BJ (cell line): ENCODE data around the gene SNPH. TPM values are rescaled to one million over a fixed set of nuclear protein-coding genes. Genes with fewer than 3 reads are reported as not detected.

Source experiments
- CTCF ChIA-PET: fragments of 350-600 bp; formaldehyde crosslinking; extraction: SDS; loops from one replicate; lab custom pipeline; 2021; ENCODE audit warnings: antibody characterized with exemption, inconsistent platforms; lab: Yijun Ruan, JAX
- POLR2A ChIA-PET: fragments of 300-600 bp; sonication (Branson Sonifier 250); formaldehyde crosslinking; extraction: SDS; loops from one replicate; lab custom pipeline; 2021; ENCODE audit warnings: antibody characterized with exemption; lab: Charles Lee
- DNase-seq: peaks from one replicate; pipeline ENCODE4 v3.0.0-alpha.2; 2011; ENCODE audit warnings: low read depth
- H3K27me3 ChIP-seq: 2 replicates; pipeline ENCODE4 v1.6.0; 2011; ENCODE audit warnings: low read length; ENCODE audit not compliant: control insufficient read depth, insufficient read depth
- H3K36me3 ChIP-seq: 2 replicates; pipeline ENCODE4 v1.5.1; 2011; ENCODE audit warnings: low read length; ENCODE audit not compliant: control insufficient read depth, insufficient read depth
- H3K4me3 ChIP-seq: 2 replicates; pipeline ENCODE4 v1.5.1; 2011; ENCODE audit warnings: low read depth, mild to moderate bottlenecking, control low read depth, low read length
- polyA plus RNA-seq: library from polyadenylated mRNA; depleted of rRNA; stranded (reverse); fragments of >200 nt; gene quantifications from 2 replicates; pipeline ENCODE4 v1.2.3, GENCODE V29; 2011
- TF ChIP-seq, protein P1 (sequence below): IDR thresholded peaks from 2 replicates; pipeline ENCODE4 v1.5.1; 2011; ENCODE audit warnings: low read depth, mild to moderate bottlenecking, control low read depth, inconsistent platforms, low read length, moderate library complexity; ENCODE audit not compliant: insufficient read depth

The SNPH gene
- polyA plus RNA-seq, 1 experiment: 1.8 TPM

DNA sequence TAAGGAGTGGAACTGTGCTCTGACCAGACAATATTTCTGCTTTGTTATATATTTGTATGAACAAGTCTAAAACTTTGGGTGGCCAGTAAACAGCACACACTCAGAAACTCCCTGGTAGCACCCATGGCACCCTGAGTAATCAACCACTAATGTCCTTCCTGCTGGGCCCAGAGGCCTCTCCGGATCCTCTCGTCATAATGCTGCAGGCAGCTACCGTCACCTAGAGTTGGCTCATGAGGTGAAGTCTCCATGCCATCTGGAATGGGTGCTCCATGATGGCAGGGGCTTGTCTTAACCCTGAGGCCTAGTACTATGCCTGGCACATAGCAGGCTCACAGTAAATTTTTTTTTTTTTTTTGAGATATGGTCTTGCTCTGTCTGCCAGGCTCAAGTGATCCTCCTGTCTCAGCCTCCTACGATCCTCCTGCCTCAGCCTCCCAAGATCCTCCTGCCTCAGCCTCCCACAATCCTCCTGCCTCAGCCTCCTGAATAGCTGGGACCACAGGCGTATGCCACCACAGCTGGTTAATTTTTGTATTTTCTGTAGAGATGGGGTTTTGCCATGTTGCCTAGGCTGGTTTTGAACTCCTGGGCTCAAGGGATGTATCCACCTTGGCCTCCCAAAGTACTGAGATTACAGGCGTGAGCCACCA, 65.8 kb downstream of the SNPH start:
- DNase-seq: no peak
- Histone ChIP-seq H3K27me3 (no peaks in the 10 kb centered on the region), H3K36me3 (peaks cover 3% of the 10 kb centered on the region; the same call in 1 of the 2 replicates), H3K4me3 (no peak overlapping the region)
- CTCF ChIA-PET: no interaction called here
- TF ChIP-seq, protein P1, sequence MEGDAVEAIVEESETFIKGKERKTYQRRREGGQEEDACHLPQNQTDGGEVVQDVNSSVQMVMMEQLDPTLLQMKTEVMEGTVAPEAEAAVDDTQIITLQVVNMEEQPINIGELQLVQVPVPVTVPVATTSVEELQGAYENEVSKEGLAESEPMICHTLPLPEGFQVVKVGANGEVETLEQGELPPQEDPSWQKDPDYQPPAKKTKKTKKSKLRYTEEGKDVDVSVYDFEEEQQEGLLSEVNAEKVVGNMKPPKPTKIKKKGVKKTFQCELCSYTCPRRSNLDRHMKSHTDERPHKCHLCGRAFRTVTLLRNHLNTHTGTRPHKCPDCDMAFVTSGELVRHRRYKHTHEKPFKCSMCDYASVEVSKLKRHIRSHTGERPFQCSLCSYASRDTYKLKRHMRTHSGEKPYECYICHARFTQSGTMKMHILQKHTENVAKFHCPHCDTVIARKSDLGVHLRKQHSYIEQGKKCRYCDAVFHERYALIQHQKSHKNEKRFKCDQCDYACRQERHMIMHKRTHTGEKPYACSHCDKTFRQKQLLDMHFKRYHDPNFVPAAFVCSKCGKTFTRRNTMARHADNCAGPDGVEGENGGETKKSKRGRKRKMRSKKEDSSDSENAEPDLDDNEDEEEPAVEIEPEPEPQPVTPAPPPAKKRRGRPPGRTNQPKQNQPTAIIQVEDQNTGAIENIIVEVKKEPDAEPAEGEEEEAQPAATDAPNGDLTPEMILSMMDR: no peak
- POLR2A ChIA-PET: no interaction called here

DNA sequence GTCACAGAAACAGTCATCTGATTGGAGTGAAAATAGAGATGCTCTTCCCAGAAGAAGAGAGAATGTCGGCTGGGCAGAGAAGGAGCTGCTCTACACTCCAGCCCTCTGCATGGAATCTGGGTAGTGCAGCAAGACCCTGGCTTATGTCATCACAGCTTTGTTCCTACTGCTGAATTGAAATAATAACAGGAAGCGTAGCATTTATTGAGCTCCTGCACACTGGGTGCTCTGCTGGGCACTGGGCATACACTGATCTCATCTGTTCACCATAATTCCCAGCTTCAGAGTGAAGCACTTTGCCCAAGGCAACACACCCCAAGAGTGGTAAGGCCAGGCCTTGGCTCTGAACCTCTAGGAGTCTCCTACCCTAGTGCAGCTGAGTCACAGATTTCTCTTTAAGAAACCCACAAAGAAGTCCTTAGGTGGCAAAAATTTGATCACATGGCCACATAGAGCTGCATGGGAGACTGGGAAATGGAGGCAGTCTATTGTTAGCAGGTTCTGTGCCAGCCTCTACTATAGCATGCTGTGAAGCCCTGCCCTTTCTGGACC, 66.7 kb downstream of the SNPH start:
- Histone ChIP-seq H3K36me3 (peaks cover 3% of the 10 kb centered on the region; the same call in 1 of the 2 replicates), H3K4me3 (no peak overlapping the region), H3K27me3 (no peaks in the 10 kb centered on the region)
- ChIA-PET CTCF (interaction anchor here (0.6 to 1.0 kb wide), 2 partner anchors 136 to 1338 kb away, joined by 3 read pairs; no protein-coding TSS in a partner anchor), POLR2A (no interaction called here)
- TF ChIP-seq, protein P1: no peak
- no peak for DNase-seq

GRCh38 chr20:1333462-1334369, 67.6 kb downstream of the SNPH start:
- peaks cover 3% of the 10 kb centered on the region; the same call in 1 of the 2 replicates for H3K36me3 ChIP-seq
- H3K4me3 ChIP-seq: no peak overlapping the region
- ChIA-PET CTCF (interaction anchor here (1.0 kb wide), 1 partner anchor 135 kb away, joined by 3 read pairs; no protein-coding TSS in a partner anchor), POLR2A (no interaction called here)
- TF ChIP-seq, protein P1: no peak
- no peak for DNase-seq
- no peaks in the 10 kb centered on the region for H3K27me3 ChIP-seq

DNA sequence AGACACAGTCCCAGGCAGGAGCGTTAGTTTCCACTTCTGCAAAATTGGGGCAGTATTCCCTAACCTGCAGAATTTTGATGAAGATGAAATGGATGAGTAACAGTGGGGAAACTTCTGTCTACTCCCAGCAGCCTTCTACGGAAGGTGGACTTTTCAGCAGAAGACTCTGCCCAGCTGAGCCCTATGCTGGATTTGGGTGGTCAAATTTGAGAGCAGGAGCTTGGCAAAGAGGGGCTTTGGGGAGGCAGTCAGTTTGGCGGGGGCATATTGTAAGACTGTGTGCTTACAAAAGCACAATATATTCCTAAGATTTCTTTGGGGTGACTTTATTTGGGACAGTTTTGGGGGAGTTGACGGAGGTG, 68.3 kb downstream of the SNPH start:
- H3K4me3 ChIP-seq: no peak overlapping the region
- TF ChIP-seq, protein P1: no peak
- DNase-seq: no peak
- H3K27me3 ChIP-seq: no peaks in the 10 kb centered on the region
- ChIA-PET CTCF (no interaction called here), POLR2A (no interaction called here)
- H3K36me3 ChIP-seq: peaks cover 3% of the 10 kb centered on the region; the same call in 1 of the 2 replicates

DNA sequence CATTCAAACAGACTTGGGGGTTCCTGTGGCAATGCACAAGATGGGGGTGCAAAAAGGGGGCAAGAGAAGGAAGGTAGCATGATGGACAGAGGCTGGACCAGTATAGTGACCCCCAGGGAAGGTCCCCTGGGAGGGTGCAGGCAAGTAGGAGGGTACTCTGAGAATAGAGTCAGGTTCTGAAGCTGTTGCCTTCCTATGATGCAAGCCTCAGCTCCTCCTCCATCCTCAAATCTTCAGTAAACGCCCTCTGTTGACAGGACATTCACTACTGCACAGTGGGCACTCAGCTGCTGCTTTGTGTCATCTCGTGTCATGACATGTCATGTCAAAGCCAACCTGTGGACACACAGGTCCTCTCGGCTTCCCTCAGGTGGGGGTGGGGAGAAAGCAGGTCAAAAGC, 68.7 kb downstream of the SNPH start:
- Histone ChIP-seq H3K27me3 (no peaks in the 10 kb centered on the region), H3K4me3 (no peak overlapping the region), H3K36me3 (peaks cover 3% of the 10 kb centered on the region; the same call in 1 of the 2 replicates)
- CTCF ChIA-PET: no interaction called here
- TF ChIP-seq, protein P1: no peak
- POLR2A ChIA-PET: no interaction called here
- no peak for DNase-seq
